Esophagus squamous epithelium (tissue), 4 donors: Measurements from ENCODE around the gene BGN.

ENCODE experiments used
- CTCF ChIP-seq, 6 experiments: fragments of 450-650 bp in 4 of 6; fragments of 200-600 bp in 2 of 6; sonication (generic) in 2 of 6; IDR thresholded peaks; one replicate each; pipeline ENCODE4 v1.5.1; 2016 to 2019; ENCODE audit warnings: antibody characterized with exemption in 6 of 6, mild to moderate bottlenecking in 4 of 6, moderate library complexity in 4 of 6
- POLR2A ChIP-seq, 4 donors: fragments of 450-650 bp; IDR thresholded peaks; one replicate each; pipeline ENCODE4 v1.6.1; 2017; ENCODE audit warnings: antibody characterized with exemption in 4 of 4, mild to moderate bottlenecking in 4 of 4, moderate library complexity in 3 of 4

GRCh38 chrX:153517423-153517822, 22.6 kb downstream of the BGN start, which contains the start of gene ATP2B3:
- no peak for TF ChIP-seq CTCF (IDR thresholded peaks at IDR 0.05)
- no peak for TF ChIP-seq POLR2A (IDR thresholded peaks at IDR 0.05)
